HEK293 (cell line): Measurements from ENCODE around the gene C19orf33.

ENCODE experiments used
- CTCF ChIA-PET: fragments of 350-600 bp; formaldehyde crosslinking; extraction: SDS; loops from one replicate; lab custom pipeline; 2021; ENCODE audit warnings: antibody characterized with exemption; lab: Yijun Ruan, JAX
- POLR2A ChIA-PET: fragments of 300-600 bp; formaldehyde crosslinking; extraction: SDS; loops from one replicate; lab custom pipeline; 2020; ENCODE audit warnings: antibody characterized with exemption, inconsistent platforms; lab: Yijun Ruan, JAX
- H3K27ac ChIP-seq: fragments of 200-500 bp; sonication (Bioruptor generic); 2 replicates; pipeline ENCODE4 v1.5.1; 2014; ENCODE audit warnings: low read depth, low read length, control low read depth, inconsistent platforms; ENCODE audit errors: extremely low read depth
- H3K36me3 ChIP-seq, 2 experiments: fragments of 200-500 bp in 1 of 2; sonication (Bioruptor generic) in 1 of 2; 1 replicate in 1 of 2; 2 replicates in 1 of 2; pipeline ENCODE4 v1.5.1; 2014 to 2017; ENCODE audit warnings: inconsistent platforms in 2 of 2, low read length in 2 of 2; ENCODE audit not compliant: control insufficient read depth in 2 of 2, insufficient read depth in 1 of 2
- H3K4me1 ChIP-seq: fragments of 200-500 bp; sonication (Bioruptor generic); 2 replicates; pipeline ENCODE4 v1.5.1; 2014; ENCODE audit warnings: mild to moderate bottlenecking, low read length, inconsistent platforms; ENCODE audit not compliant: control insufficient read depth, insufficient read depth
- H3K4me3 ChIP-seq: 2 replicates; pipeline ENCODE4 v1.5.1; 2011; ENCODE audit warnings: low read depth, mild to moderate bottlenecking, control low read depth, low read length, moderate library complexity
- H3K9me3 ChIP-seq: fragments of 200-500 bp; sonication (Bioruptor generic); 2 replicates; pipeline ENCODE4 v1.5.1; 2014; ENCODE audit warnings: low read depth, low read length, inconsistent platforms; ENCODE audit not compliant: control insufficient read depth, insufficient read depth
- GLIS1 ChIP-seq: fragments of 450-650 bp; formaldehyde crosslinking; IDR thresholded peaks from 2 replicates; pipeline ENCODE4 v1.5.1; 2016; ENCODE audit warnings: missing biosample characterization, missing genetic modification characterization
- HOXC10 ChIP-seq: sonication (generic); formaldehyde crosslinking; IDR thresholded peaks from 2 replicates; pipeline ENCODE4 v1.8.1; 2023; ENCODE audit warnings: mild to moderate bottlenecking, missing genetic modification reagents
- HOXD13 ChIP-seq: sonication (generic); formaldehyde crosslinking; IDR thresholded peaks from 2 replicates; pipeline ENCODE4 v1.8.0; 2022; ENCODE audit warnings: missing genetic modification reagents, borderline replicate concordance
- KLF16 ChIP-seq: fragments of 450-650 bp; formaldehyde crosslinking; IDR thresholded peaks from 2 replicates; pipeline ENCODE4 v1.5.1; 2017; ENCODE audit warnings: missing biosample characterization, missing genetic modification characterization
- KLF7 ChIP-seq: fragments of 450-650 bp; formaldehyde crosslinking; IDR thresholded peaks from 2 replicates; pipeline ENCODE4 v1.5.1; 2016; ENCODE audit warnings: missing biosample characterization, missing genetic modification characterization, borderline replicate concordance
- SCRT1 ChIP-seq: fragments of 450-650 bp; formaldehyde crosslinking; IDR thresholded peaks from 2 replicates; pipeline ENCODE4 v1.5.1; 2016; ENCODE audit warnings: missing biosample characterization, missing genetic modification characterization, borderline replicate concordance
- SCRT2 ChIP-seq: fragments of 450-650 bp; formaldehyde crosslinking; IDR thresholded peaks from 2 replicates; pipeline ENCODE4 v1.5.1; 2016; ENCODE audit warnings: missing biosample characterization, missing genetic modification characterization
- SP3 ChIP-seq: fragments of 450-650 bp; formaldehyde crosslinking; IDR thresholded peaks from 2 replicates; pipeline ENCODE4 v1.5.1; 2016; ENCODE audit warnings: missing biosample characterization, missing genetic modification characterization
- ZBTB20 ChIP-seq: fragments of 450-650 bp; formaldehyde crosslinking; IDR thresholded peaks from 2 replicates; pipeline ENCODE4 v1.5.1; 2016; ENCODE audit warnings: missing biosample characterization, missing genetic modification characterization
- ZFHX2 ChIP-seq: fragments of 450-650 bp; formaldehyde crosslinking; conservative IDR thresholded peaks from 2 replicates; pipeline ENCODE4 v1.5.1; 2016; ENCODE audit warnings: missing biosample characterization, missing genetic modification characterization
- ZFP69B ChIP-seq: fragments of 450-650 bp; formaldehyde crosslinking; IDR thresholded peaks from 2 replicates; pipeline ENCODE4 v1.5.1; 2016; ENCODE audit warnings: missing biosample characterization, missing genetic modification characterization
- ZNF138 ChIP-seq: fragments of 450-650 bp; formaldehyde crosslinking; IDR thresholded peaks from 2 replicates; pipeline ENCODE4 v1.5.1; 2016; ENCODE audit warnings: missing biosample characterization, missing genetic modification characterization, borderline replicate concordance
- ZNF223 ChIP-seq: fragments of 450-650 bp; formaldehyde crosslinking; IDR thresholded peaks from 2 replicates; pipeline ENCODE4 v1.5.1; 2016; ENCODE audit warnings: missing biosample characterization, missing genetic modification characterization
- ZNF391 ChIP-seq: fragments of 450-650 bp; formaldehyde crosslinking; IDR thresholded peaks from 2 replicates; pipeline ENCODE4 v1.5.1; 2016; ENCODE audit warnings: low read depth, missing biosample characterization, missing genetic modification characterization, borderline replicate concordance
- ZNF433 ChIP-seq: fragments of 450-650 bp; formaldehyde crosslinking; IDR thresholded peaks from 2 replicates; pipeline ENCODE4 v1.5.1; 2016; ENCODE audit warnings: missing biosample characterization, missing genetic modification characterization, low read depth
- ZNF561 ChIP-seq: fragments of 450-650 bp; IDR thresholded peaks from 2 replicates; pipeline ENCODE4 v1.5.1; 2018; ENCODE audit warnings: missing biosample characterization, missing genetic modification characterization, borderline replicate concordance
- ZNF585B ChIP-seq: fragments of 450-650 bp; formaldehyde crosslinking; IDR thresholded peaks from 2 replicates; pipeline ENCODE4 v1.5.1; 2016; ENCODE audit warnings: missing biosample characterization, missing genetic modification characterization
- ZNF701 ChIP-seq: fragments of 450-650 bp; formaldehyde crosslinking; IDR thresholded peaks from 2 replicates; pipeline ENCODE4 v1.5.1; 2016; ENCODE audit warnings: missing biosample characterization, missing genetic modification characterization
- ZNF776 ChIP-seq: fragments of 450-650 bp; formaldehyde crosslinking; IDR thresholded peaks from 2 replicates; pipeline ENCODE4 v1.5.0; 2017; ENCODE audit warnings: missing biosample characterization, missing genetic modification characterization, borderline replicate concordance
- ZSCAN16 ChIP-seq: fragments of 450-650 bp; formaldehyde crosslinking; IDR thresholded peaks from 2 replicates; pipeline ENCODE4 v1.5.1; 2016; ENCODE audit warnings: missing biosample characterization, missing genetic modification characterization
- ZSCAN23 ChIP-seq: fragments of 450-650 bp; formaldehyde crosslinking; IDR thresholded peaks from 2 replicates; pipeline ENCODE4 v1.5.1; 2016; ENCODE audit warnings: missing biosample characterization, missing genetic modification characterization
- TF ChIP-seq, protein P1 (sequence below): fragments of 450-650 bp; formaldehyde crosslinking; IDR thresholded peaks from 2 replicates; pipeline ENCODE4 v1.5.1; 2016; ENCODE audit warnings: missing biosample characterization, missing genetic modification characterization
- TF ChIP-seq, protein P2 (sequence below): fragments of 450-650 bp; formaldehyde crosslinking; IDR thresholded peaks from 2 replicates; pipeline ENCODE4 v1.5.0; 2017; ENCODE audit warnings: missing biosample characterization, missing genetic modification characterization, borderline replicate concordance
- TF ChIP-seq, protein P3 (sequence below): fragments of 450-650 bp; formaldehyde crosslinking; IDR thresholded peaks from 2 replicates; pipeline ENCODE4 v1.5.1; 2016; ENCODE audit warnings: missing biosample characterization, missing genetic modification characterization

C19orf33 gene

DNA sequence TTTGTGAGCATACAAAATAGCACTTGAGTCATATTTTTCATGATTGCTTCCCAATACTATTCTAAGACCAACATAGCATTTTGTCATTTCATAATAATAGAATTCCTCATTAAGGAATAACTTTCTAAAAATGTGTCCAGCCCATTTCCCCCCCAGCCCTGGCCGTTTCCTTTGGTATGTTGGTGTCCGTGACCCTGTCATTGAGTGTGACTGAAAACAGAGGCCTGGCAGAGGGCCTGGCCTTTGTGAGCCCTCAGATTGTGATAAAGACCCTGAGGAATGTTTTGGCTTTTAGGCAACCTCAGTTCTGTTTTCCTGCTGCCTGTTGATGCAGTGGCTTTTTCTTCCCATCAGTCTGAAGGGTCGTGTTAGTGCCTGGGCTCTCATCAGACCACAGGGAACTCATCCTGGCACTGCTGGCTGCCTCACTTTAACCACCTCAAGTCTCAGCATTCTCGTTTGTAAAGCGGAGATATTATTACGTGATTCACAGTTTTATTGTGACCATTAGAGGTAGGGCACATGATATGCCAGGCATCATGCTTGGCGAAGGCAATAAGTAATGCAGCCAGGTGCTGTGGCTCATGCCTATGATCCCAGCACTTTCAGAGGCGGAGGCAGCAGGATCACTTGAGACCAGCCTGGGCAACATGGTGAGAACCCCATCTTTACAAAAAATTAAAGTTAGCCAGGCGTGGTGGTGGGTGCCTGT is 25.9 kb upstream of the C19orf33 start:
- H3K4me3 ChIP-seq, result no peak overlapping the region
- ChIA-PET CTCF (interaction anchor here (0.7 to 1.8 kb wide), 4 partner anchors 8 to 604 kb away, joined by 3 to 8 read pairs (median 4); no protein-coding TSS in a partner anchor), POLR2A (interaction anchor here (0.6 to 3.9 kb wide), 4 partner anchors 8 to 34 kb away, joined by 3 to 26 read pairs (median 5); partner anchors contain the start of gene SPINT2)
- H3K27ac ChIP-seq, result peak overlapping the region; percentile 50; the same call in 1 of the 2 replicates
- peaks cover 13% of the 10 kb centered on the region for H3K4me1 ChIP-seq
- H3K36me3 ChIP-seq, result peaks cover 6 to 23% of the 10 kb centered on the region in 2 experiments; a peak in 2 of 3 replicates
- TF ChIP-seq SCRT2 (tag by site-specific recombination), result peak; percentile 84
- TF ChIP-seq ZBTB20 (tag by site-specific recombination), result no peak
- no peak for TF ChIP-seq SP3 (tag by site-specific recombination)
- TF ChIP-seq, protein P1, sequence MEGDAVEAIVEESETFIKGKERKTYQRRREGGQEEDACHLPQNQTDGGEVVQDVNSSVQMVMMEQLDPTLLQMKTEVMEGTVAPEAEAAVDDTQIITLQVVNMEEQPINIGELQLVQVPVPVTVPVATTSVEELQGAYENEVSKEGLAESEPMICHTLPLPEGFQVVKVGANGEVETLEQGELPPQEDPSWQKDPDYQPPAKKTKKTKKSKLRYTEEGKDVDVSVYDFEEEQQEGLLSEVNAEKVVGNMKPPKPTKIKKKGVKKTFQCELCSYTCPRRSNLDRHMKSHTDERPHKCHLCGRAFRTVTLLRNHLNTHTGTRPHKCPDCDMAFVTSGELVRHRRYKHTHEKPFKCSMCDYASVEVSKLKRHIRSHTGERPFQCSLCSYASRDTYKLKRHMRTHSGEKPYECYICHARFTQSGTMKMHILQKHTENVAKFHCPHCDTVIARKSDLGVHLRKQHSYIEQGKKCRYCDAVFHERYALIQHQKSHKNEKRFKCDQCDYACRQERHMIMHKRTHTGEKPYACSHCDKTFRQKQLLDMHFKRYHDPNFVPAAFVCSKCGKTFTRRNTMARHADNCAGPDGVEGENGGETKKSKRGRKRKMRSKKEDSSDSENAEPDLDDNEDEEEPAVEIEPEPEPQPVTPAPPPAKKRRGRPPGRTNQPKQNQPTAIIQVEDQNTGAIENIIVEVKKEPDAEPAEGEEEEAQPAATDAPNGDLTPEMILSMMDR (tag by site-specific recombination), result no peak
- TF ChIP-seq KLF7 (tag by site-specific recombination), result no peak
- no peaks in the 10 kb centered on the region; the same call in 1 of the 2 replicates for H3K9me3 ChIP-seq

DNA sequence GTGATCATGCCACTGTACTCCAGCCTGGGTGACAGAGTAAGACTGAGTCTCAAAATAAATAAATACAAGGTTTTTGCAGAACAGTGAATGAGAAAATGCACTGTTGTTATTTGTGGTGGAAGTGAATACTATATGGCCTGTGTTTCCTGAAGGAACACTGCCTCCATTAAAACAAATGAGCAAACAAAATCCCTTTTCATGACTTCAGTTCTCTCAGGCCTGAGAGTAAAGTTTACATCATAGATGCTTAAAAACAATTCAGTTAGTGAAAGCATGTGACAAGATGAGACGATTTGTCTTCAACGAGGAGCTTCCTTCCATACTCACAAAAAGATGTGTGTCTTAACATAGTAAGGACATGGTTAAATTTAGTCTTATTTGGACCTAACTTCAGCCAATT is 25.3 kb upstream of the C19orf33 start:
- no peak for TF ChIP-seq ZSCAN16 (tag by site-specific recombination)
- no peak for TF ChIP-seq GLIS1 (tag by site-specific recombination)
- no peak for TF ChIP-seq ZNF585B (tag by site-specific recombination)

DNA sequence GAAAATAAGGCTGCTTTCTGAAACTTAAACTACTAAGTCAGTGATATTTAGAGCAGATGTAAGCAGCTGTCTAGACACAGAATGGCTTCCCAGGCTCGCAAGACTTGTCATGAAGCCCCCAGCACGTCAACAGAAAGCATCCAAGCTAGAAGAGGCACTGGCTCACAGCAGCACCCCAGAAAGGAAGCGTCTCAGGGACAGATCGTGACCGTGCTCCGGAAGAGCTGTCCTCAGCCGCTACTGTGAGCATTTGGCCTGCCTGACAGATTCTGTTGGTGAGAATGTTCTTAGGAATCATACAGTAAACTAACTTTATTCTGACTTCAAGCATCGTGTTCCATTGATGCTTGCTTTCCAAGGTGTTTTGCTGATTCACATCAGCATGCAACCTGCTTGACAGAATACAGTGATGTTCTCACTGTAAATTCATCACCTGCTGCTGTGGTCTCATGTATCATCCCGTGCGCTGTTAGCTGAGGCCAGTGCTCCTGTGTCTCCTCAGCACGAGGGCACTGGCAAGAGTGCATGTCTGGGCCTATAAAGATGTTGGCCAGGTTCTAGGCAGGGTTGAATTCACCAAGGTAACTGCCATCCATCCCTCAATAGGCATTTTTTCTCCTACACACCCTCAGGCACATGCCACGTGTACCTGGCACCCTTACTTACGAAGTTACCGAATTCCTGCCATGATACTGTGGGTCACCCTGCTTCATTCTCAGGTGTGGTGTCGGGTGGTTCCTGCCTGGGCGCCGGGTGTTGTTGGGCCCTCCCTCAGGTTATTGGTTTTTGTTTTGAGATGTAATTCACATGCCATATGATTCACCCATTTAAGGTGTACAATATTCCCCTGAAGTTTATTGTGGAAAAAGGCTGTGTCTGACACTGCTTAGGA is 23.8 kb upstream of the C19orf33 start:
- Histone ChIP-seq H3K36me3 (peaks cover 22 to 28% of the 10 kb centered on the region in 2 experiments), H3K9me3 (no peaks in the 10 kb centered on the region; the same call in 1 of the 2 replicates), H3K27ac (peak overlapping the region; percentile 36; the same call in 1 of the 2 replicates), H3K4me3 (no peak overlapping the region), H3K4me1 (peaks cover 10% of the 10 kb centered on the region)
- CTCF ChIA-PET, result interaction anchor here (1.3 to 1.8 kb wide), 2 partner anchors 10 kb away, joined by 5 to 6 read pairs; no protein-coding TSS in a partner anchor
- POLR2A ChIA-PET, result interaction anchor here (1.0 to 1.1 kb wide), 2 partner anchors 9 to 16 kb away, joined by 3 read pairs; partner anchors contain the start of gene SPINT2
- TF ChIP-seq ZNF701 (tag by site-specific recombination), result no peak
- TF ChIP-seq ZFHX2 (tag by site-specific recombination), result no peak
- TF ChIP-seq ZNF138, result no peak
- TF ChIP-seq ZNF561 (tag by site-specific recombination), result no peak
- TF ChIP-seq ZFP69B (tag by site-specific recombination), result no peak
- TF ChIP-seq, protein P2, sequence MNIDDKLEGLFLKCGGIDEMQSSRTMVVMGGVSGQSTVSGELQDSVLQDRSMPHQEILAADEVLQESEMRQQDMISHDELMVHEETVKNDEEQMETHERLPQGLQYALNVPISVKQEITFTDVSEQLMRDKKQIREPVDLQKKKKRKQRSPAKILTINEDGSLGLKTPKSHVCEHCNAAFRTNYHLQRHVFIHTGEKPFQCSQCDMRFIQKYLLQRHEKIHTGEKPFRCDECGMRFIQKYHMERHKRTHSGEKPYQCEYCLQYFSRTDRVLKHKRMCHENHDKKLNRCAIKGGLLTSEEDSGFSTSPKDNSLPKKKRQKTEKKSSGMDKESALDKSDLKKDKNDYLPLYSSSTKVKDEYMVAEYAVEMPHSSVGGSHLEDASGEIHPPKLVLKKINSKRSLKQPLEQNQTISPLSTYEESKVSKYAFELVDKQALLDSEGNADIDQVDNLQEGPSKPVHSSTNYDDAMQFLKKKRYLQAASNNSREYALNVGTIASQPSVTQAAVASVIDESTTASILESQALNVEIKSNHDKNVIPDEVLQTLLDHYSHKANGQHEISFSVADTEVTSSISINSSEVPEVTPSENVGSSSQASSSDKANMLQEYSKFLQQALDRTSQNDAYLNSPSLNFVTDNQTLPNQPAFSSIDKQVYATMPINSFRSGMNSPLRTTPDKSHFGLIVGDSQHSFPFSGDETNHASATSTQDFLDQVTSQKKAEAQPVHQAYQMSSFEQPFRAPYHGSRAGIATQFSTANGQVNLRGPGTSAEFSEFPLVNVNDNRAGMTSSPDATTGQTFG (tag by site-specific recombination), result no peak
- TF ChIP-seq KLF16 (tag by site-specific recombination), result no peak
- TF ChIP-seq HOXC10 (CRISPR knock-in tag), result no peak
- no peak for TF ChIP-seq ZNF433 (tag by site-specific recombination)
- no peak for TF ChIP-seq HOXD13 (CRISPR knock-in tag)
- no peak for TF ChIP-seq ZNF223 (tag by site-specific recombination)
- TF ChIP-seq ZSCAN23 (tag by site-specific recombination), result no peak
- no peak for TF ChIP-seq ZNF391 (tag by site-specific recombination)
- no peak for TF ChIP-seq ZNF776 (tag by site-specific recombination)
- TF ChIP-seq, protein P3, sequence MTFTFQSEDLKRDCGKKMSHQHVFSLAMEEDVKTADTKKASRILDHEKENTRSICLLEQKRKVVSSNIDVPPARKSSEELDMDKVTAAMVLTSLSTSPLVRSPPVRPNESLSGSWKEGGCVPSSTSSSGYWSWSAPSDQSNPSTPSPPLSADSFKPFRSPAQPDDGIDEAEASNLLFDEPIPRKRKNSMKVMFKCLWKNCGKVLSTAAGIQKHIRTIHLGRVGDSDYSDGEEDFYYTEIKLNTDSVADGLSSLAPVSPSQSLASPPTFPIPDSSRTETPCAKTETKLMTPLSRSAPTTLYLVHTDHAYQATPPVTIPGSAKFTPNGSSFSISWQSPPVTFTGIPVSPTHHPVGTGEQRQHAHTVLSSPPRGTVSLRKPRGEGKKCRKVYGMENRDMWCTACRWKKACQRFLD (tag by site-specific recombination), result no peak
- no peak for TF ChIP-seq SCRT1 (tag by site-specific recombination)

More for the DNA sequence above, 25.3 kb upstream of the C19orf33 start:
- Histone ChIP-seq H3K9me3 (no peaks in the 10 kb centered on the region; the same call in 1 of the 2 replicates), H3K36me3 (peaks cover 10 to 24% of the 10 kb centered on the region in 2 experiments; a peak in 2 of 3 replicates), H3K4me1 (peaks cover 10% of the 10 kb centered on the region), H3K4me3 (no peak overlapping the region), H3K27ac (no peak overlapping the region)
- POLR2A ChIA-PET, result interaction anchor here (0.6 to 1.3 kb wide), 2 partner anchors 8 to 11 kb away, joined by 3 to 6 read pairs; no protein-coding TSS in a partner anchor
- CTCF ChIA-PET, result interaction anchor here (0.7 to 1.8 kb wide), 3 partner anchors 9 to 603 kb away, joined by 3 to 5 read pairs (median 4); no protein-coding TSS in a partner anchor
